IMR-90 (cell line): Measurements from ENCODE around the gene PLSCR3. TPM values are rescaled to one million over a fixed set of nuclear protein-coding genes. Genes with fewer than 3 reads are reported as not detected.

ENCODE experiments used
- USF2 ChIP-seq: fragments of 150-350 bp; IDR thresholded peaks from 2 replicates; pipeline ENCODE4 v1.6.1; 2017; ENCODE audit warnings: mild to moderate bottlenecking, antibody characterized with exemption, low read length, low read depth
- polyA plus RNA-seq, 3 experiments: library from polyadenylated mRNA; depleted of rRNA; stranded (reverse); fragments of >200 nt; gene quantifications; 2 replicates each; pipeline ENCODE4 v1.2.3, GENCODE V29; 2012; ENCODE audit warnings: low replicate concordance in 1 of 3
- total RNA-seq: library from RNA; depleted of rRNA; stranded (reverse); fragments of >200 nt; gene quantifications from 2 replicates; pipeline ENCODE4 v1.2.3, GENCODE V29; 2012

Gene PLSCR3
- total and polyA plus RNA-seq, 2 of the 4 experiments (the other 2 are of a cell fraction), result 6.1 to 116 TPM

GRCh38 chr17:7347630-7348477, 46.5 kb downstream of the PLSCR3 start (continued):
- TF ChIP-seq USF2, result no peak
